Activated CD4-positive, alpha-beta T cell treated with anti-CD3 and anti-CD28 coated beads for 48 hours (primary cell): ENCODE measurements around the gene NOTO.

Experiments used
- DNase-seq: peaks from one replicate; pipeline ENCODE4 v3.0.0-alpha.2; 2020

Gene NOTO

GRCh38 chr2:73203055-73203681 lies 794 bp downstream of the NOTO start:
- DNase-seq: no peak

- no peak for DNase-seq
Measured at GRCh38 chr2:73205611-73206010, 3.2 kb downstream of the NOTO start.

GRCh38 chr2:73208258-73208657 lies 5.9 kb downstream of the NOTO start:
- DNase-seq: no peak

- DNase-seq: no peak
Measured at GRCh38 chr2:73210019-73210418, 7.6 kb downstream of the NOTO start.

- DNase-seq: no peak
Measured at GRCh38 chr2:73210696-73211095, 8.3 kb downstream of the NOTO start.

- no peak for DNase-seq
Measured at GRCh38 chr2:73212098-73212447, 9.7 kb downstream of the NOTO start.

- DNase-seq: peak; percentile 86
Measured at GRCh38 chr2:73212448-73213176, 10.2 kb downstream of the NOTO start.

GRCh38 chr2:73214120-73215035 lies 12.0 kb downstream of the NOTO start, which contains the start of gene SMYD5:
Gene SMYD5 (plus strand): TSS chr2:73214245. CDS start chr2:73214267, 22 bp downstream.
- DNase-seq: peak; percentile 97

- DNase-seq: no peak
Measured at GRCh38 chr2:73215254-73215653, 12.9 kb downstream of the NOTO start.

- DNase-seq: no peak
Measured at GRCh38 chr2:73217160-73217559, 14.8 kb downstream of the NOTO start.

- DNase-seq: no peak
Measured at GRCh38 chr2:73217826-73218225, 15.5 kb downstream of the NOTO start.

GRCh38 chr2:73218298-73218697 lies 15.9 kb downstream of the NOTO start:
- no peak for DNase-seq

- DNase-seq: no peak
Measured at GRCh38 chr2:73223821-73224220, 21.4 kb downstream of the NOTO start.

GRCh38 chr2:73225513-73226360 lies 23.4 kb downstream of the NOTO start:
- no peak for DNase-seq

GRCh38 chr2:73227086-73227485 lies 24.7 kb downstream of the NOTO start:
- no peak for DNase-seq

GRCh38 chr2:73228631-73229030 lies 26.3 kb downstream of the NOTO start:
- no peak for DNase-seq

- peak; percentile 55 for DNase-seq
Measured at GRCh38 chr2:73232403-73233153, 30.2 kb downstream of the NOTO start.

GRCh38 chr2:73233154-73233931 lies 31.0 kb downstream of the NOTO start, which contains the start of gene PRADC1:
Gene PRADC1 (minus strand): TSS chr2:73233239. CDS start chr2:73233160, 79 bp downstream.
- DNase-seq: peak; percentile 95

- DNase-seq: peak; percentile 89
Measured at GRCh38 chr2:73233932-73234832, 31.8 kb downstream of the NOTO start, which contains the start of gene CCT7. Gene CCT7 (plus strand): TSS chr2:73234308. CDS start chr2:73234379, 71 bp downstream.
